HepG2 (cell line): ENCODE results near the gene HSPA1A. TPM values are rescaled to one million over a fixed set of nuclear protein-coding genes. Genes with fewer than 3 reads are reported as not detected.

Experiments used
- AKAP8 ChIP-seq: sonication (generic); formaldehyde crosslinking; IDR thresholded peaks from 2 replicates; pipeline ENCODE4 v1.5.1; 2020; ENCODE audit warnings: mild to moderate bottlenecking, missing genetic modification reagents
- ATF1 ChIP-seq: IDR thresholded peaks from 2 replicates; pipeline ENCODE4 v1.6.1; 2016; ENCODE audit warnings: mild to moderate bottlenecking, control low read depth
- CEBPG ChIP-seq: IDR thresholded peaks from 2 replicates; pipeline ENCODE4 v1.6.1; 2016
- CHD2 ChIP-seq: IDR thresholded peaks from 2 replicates; pipeline ENCODE4 v1.6.1; 2011; ENCODE audit warnings: low read depth, low read length, improper control_type of control experiment
- FIP1L1 ChIP-seq: fragments of 200-400 bp; formaldehyde crosslinking; IDR thresholded peaks from 2 replicates; pipeline ENCODE4 v1.6.1; 2018; ENCODE audit warnings: low read depth, mild to moderate bottlenecking, low read length, moderate library complexity, borderline replicate concordance; ENCODE audit not compliant: insufficient read depth
- HOXA3 ChIP-seq: sonication (generic); formaldehyde crosslinking; IDR thresholded peaks from 2 replicates; pipeline ENCODE4 v1.5.0; 2020; ENCODE audit warnings: missing genetic modification reagents
- JUNB ChIP-seq: sonication (generic); formaldehyde crosslinking; IDR thresholded peaks from 2 replicates; pipeline ENCODE4 v1.8.0; 2022; ENCODE audit warnings: missing genetic modification reagents, mild to moderate bottlenecking, borderline replicate concordance
- KAT2B ChIP-seq: fragments of 150-350 bp; IDR thresholded peaks from 2 replicates; pipeline ENCODE4 v1.6.1; 2014; ENCODE audit warnings: low read depth, low read length, borderline replicate concordance
- MBNL3 ChIP-seq: fragments of 250-450 bp; sonication (Bioruptor Pico); conservative IDR thresholded peaks from 2 replicates; pipeline ENCODE4 v1.8.0; 2022; ENCODE audit warnings: mild to moderate bottlenecking, inconsistent platforms
- NR2F2 ChIP-seq: IDR thresholded peaks from 2 replicates; pipeline ENCODE4 v1.6.1; 2012; ENCODE audit warnings: low read depth, inconsistent platforms, borderline replicate concordance
- PAWR ChIP-seq: sonication (generic); formaldehyde crosslinking; IDR thresholded peaks from 2 replicates; pipeline ENCODE4 v1.4.0; 2020; ENCODE audit warnings: missing genetic modification reagents, mild to moderate bottlenecking, borderline replicate concordance
- SRSF1 ChIP-seq: fragments of 200-400 bp; formaldehyde crosslinking; optimal IDR thresholded peaks from 2 replicates; pipeline ENCODE3; 2017; ENCODE audit warnings: mild to moderate bottlenecking, low read depth, low read length, moderate library complexity
- SRY ChIP-seq: sonication (generic); formaldehyde crosslinking; IDR thresholded peaks from 2 replicates; pipeline ENCODE4 v1.8.0; 2022; ENCODE audit warnings: mild to moderate bottlenecking, missing genetic modification reagents
- ZMYM2 ChIP-seq: sonication (generic); formaldehyde crosslinking; IDR thresholded peaks from 2 replicates; pipeline ENCODE4 v1.8.0; 2022; ENCODE audit warnings: mild to moderate bottlenecking, missing genetic modification reagents
- ZMYM3 ChIP-seq: sonication (generic); formaldehyde crosslinking; IDR thresholded peaks from 2 replicates; pipeline ENCODE4 v1.5.1; 2020; ENCODE audit warnings: mild to moderate bottlenecking, missing genetic modification reagents
- ZNF180 ChIP-seq: sonication (generic); formaldehyde crosslinking; IDR thresholded peaks from 2 replicates; pipeline ENCODE4 v1.4.0; 2020; ENCODE audit warnings: low read depth, missing genetic modification reagents, borderline replicate concordance
- ZNF674 ChIP-seq: sonication (generic); formaldehyde crosslinking; IDR thresholded peaks from 2 replicates; pipeline ENCODE4 v1.5.0; 2020; ENCODE audit warnings: low read depth, mild to moderate bottlenecking, missing genetic modification reagents
- ZNF703 ChIP-seq: sonication (generic); formaldehyde crosslinking; IDR thresholded peaks from 2 replicates; pipeline ENCODE4 v1.5.1; 2020; ENCODE audit warnings: missing genetic modification reagents, mild to moderate bottlenecking, moderate library complexity, borderline replicate concordance
- ZNF709 ChIP-seq: sonication (generic); formaldehyde crosslinking; IDR thresholded peaks from 2 replicates; pipeline ENCODE4 v1.5.0; 2020; ENCODE audit warnings: mild to moderate bottlenecking, missing genetic modification reagents
- ZNF713 ChIP-seq: sonication (generic); formaldehyde crosslinking; IDR thresholded peaks from 2 replicates; pipeline ENCODE4 v1.4.0; 2020; ENCODE audit warnings: mild to moderate bottlenecking, missing genetic modification reagents
- polyA plus RNA-seq, 8 experiments: library from polyadenylated mRNA; depleted of rRNA in 3 of 8; stranded (reverse) in 7 of 8; unstranded in 1 of 8; fragments of >200 nt; fragmentation: Illumina TruSeq in 4 of 8; extraction: Trizol in 4 of 8; gene quantifications; 2 replicates each; pipeline versions ENCODE4 v1.2.1 to v1.2.3, GENCODE V29; 2011 to 2016; ENCODE audit warnings: low read depth in 4 of 8, missing spikeins in 1 of 8, mixed read lengths in 1 of 8; ENCODE audit not compliant: insufficient read depth in 1 of 8
- total RNA-seq, 5 experiments: library from RNA; depleted of rRNA; stranded (reverse); fragments of >200 nt; fragmentation: Illumina TruSeq; extraction: Trizol; gene quantifications; 2 replicates each; pipeline ENCODE4 v1.2.3, GENCODE V29; 2016; ENCODE audit warnings: low read depth in 1 of 5
- TF ChIP-seq, protein P1 (sequence below): sonication (generic); formaldehyde crosslinking; IDR thresholded peaks from 2 replicates; pipeline ENCODE4 v1.4.0; 2020; ENCODE audit warnings: missing genetic modification reagents, borderline replicate concordance
- TF ChIP-seq, protein P2 (sequence below): sonication (generic); formaldehyde crosslinking; IDR thresholded peaks from 2 replicates; pipeline ENCODE4 v1.4.0; 2020; ENCODE audit warnings: low read depth, mild to moderate bottlenecking, missing genetic modification reagents
- TF ChIP-seq, protein P3 (sequence below): sonication (generic); formaldehyde crosslinking; IDR thresholded peaks from 2 replicates; pipeline ENCODE4 v1.8.0; 2022; ENCODE audit warnings: mild to moderate bottlenecking, missing genetic modification reagents, moderate library complexity
- TF ChIP-seq, protein P4 (sequence below), 2 experiments: sonication (generic) in 1 of 2; formaldehyde crosslinking in 1 of 2; IDR thresholded peaks; 2 replicates each; pipeline versions ENCODE4 v1.5.1 to v1.6.1; 2011 to 2020; ENCODE audit warnings: borderline replicate concordance in 1 of 2, low read depth in 1 of 2, low read length in 1 of 2, mild to moderate bottlenecking in 1 of 2, missing genetic modification reagents in 1 of 2, moderate library complexity in 1 of 2

The HSPA1A gene
- total and polyA plus RNA-seq, 2 of the 13 experiments (the other 11 are each of a cell fraction or from before 2014, with no cell fraction given), result 44.5 to 85.0 TPM

DNA sequence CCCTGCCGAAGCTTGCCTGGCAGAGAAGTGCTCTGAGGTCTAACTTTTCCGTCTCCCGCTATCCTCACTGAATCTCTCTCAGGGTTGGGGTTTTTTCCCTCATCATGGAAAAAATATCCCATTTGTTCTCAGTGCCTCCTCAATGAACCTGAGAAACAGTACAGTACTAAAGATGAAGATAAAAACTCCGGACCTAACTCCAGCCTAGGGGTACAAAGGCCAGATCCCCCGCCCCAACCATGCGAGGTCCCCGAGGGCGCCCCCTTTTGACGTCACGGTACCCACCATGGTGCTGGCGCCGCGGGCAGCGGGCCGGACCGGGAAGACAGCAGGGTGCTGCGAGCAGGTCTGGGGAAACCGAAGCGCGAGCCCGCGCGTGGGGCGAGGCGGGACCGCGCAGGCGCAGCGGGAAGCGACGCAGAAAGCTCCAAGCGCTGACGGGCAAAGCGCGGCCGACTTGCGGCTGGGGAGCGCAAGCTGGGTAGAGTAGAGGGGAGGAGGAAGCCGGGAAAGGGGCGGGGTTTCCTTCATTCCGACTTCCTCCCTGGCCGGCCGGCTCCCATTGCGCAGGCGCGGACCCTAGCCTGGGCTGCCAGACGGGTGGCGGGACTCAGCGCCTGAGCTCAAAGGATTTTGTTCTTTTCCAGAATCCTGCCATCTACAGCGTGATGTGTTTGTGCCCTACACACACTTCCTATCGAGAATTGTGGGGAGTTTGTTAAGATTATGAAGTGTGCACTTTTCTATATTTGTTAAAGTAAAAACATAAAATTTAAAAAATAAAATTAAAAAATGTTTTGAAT, 8.7 kb upstream of the HSPA1A start, which contains the start of gene LSM2 (continued):
- TF ChIP-seq, protein P1, sequence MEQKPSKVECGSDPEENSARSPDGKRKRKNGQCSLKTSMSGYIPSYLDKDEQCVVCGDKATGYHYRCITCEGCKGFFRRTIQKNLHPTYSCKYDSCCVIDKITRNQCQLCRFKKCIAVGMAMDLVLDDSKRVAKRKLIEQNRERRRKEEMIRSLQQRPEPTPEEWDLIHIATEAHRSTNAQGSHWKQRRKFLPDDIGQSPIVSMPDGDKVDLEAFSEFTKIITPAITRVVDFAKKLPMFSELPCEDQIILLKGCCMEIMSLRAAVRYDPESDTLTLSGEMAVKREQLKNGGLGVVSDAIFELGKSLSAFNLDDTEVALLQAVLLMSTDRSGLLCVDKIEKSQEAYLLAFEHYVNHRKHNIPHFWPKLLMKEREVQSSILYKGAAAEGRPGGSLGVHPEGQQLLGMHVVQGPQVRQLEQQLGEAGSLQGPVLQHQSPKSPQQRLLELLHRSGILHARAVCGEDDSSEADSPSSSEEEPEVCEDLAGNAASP (CRISPR knock-in tag), result peak; percentile 71; the same call in 1 of the 2 replicates
- TF ChIP-seq HOXA3 (CRISPR knock-in tag) (peak; percentile 98), FIP1L1 (no peak), PAWR (peak; percentile 93; the same call in 1 of the 2 replicates), KAT2B (no peak), JUNB (CRISPR knock-in tag) (no peak), ZMYM3 (CRISPR knock-in tag) (peak; percentile 91), ZNF180 (CRISPR knock-in tag) (no peak), NR2F2 (peak; percentile 55; the same call in 1 of the 2 replicates), SRY (no peak), ATF1 (CRISPR knock-in tag) (peak; percentile 98), SRSF1 (peak; percentile 62), MBNL3 (CRISPR knock-in tag) (no peak), ZNF709 (CRISPR knock-in tag) (peak; percentile 88), ZNF713 (CRISPR knock-in tag) (no peak), CHD2 (no peak), ZMYM2 (peak; percentile 70), ZNF674 (no peak), ZNF703 (CRISPR knock-in tag) (no peak), AKAP8 (CRISPR knock-in tag) (peak; percentile 87), CEBPG (CRISPR knock-in tag) (peak; percentile 21; the same call in 1 of the 2 replicates)
- TF ChIP-seq, protein P2, sequence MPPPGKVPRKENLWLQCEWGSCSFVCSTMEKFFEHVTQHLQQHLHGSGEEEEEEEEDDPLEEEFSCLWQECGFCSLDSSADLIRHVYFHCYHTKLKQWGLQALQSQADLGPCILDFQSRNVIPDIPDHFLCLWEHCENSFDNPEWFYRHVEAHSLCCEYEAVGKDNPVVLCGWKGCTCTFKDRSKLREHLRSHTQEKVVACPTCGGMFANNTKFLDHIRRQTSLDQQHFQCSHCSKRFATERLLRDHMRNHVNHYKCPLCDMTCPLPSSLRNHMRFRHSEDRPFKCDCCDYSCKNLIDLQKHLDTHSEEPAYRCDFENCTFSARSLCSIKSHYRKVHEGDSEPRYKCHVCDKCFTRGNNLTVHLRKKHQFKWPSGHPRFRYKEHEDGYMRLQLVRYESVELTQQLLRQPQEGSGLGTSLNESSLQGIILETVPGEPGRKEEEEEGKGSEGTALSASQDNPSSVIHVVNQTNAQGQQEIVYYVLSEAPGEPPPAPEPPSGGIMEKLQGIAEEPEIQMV (CRISPR knock-in tag), result peak; percentile 99
- TF ChIP-seq, protein P3, sequence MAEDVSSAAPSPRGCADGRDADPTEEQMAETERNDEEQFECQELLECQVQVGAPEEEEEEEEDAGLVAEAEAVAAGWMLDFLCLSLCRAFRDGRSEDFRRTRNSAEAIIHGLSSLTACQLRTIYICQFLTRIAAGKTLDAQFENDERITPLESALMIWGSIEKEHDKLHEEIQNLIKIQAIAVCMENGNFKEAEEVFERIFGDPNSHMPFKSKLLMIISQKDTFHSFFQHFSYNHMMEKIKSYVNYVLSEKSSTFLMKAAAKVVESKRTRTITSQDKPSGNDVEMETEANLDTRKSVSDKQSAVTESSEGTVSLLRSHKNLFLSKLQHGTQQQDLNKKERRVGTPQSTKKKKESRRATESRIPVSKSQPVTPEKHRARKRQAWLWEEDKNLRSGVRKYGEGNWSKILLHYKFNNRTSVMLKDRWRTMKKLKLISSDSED, result 0 out of 2 replicates have a peak, but pooled peaks have one; percentile 61
- TF ChIP-seq, protein P4, sequence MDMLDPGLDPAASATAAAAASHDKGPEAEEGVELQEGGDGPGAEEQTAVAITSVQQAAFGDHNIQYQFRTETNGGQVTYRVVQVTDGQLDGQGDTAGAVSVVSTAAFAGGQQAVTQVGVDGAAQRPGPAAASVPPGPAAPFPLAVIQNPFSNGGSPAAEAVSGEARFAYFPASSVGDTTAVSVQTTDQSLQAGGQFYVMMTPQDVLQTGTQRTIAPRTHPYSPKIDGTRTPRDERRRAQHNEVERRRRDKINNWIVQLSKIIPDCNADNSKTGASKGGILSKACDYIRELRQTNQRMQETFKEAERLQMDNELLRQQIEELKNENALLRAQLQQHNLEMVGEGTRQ (IDR thresholded peaks at IDR 0.05; ENCODE audit: low read depth, low read length), result no peak
- TF ChIP-seq, protein P4 (CRISPR knock-in tag; IDR thresholded peaks at IDR 0.05; ENCODE audit: borderline replicate concordance), result no peak
